ENCODE measurements around the gene STAC3.

The STAC3 gene

DNA sequence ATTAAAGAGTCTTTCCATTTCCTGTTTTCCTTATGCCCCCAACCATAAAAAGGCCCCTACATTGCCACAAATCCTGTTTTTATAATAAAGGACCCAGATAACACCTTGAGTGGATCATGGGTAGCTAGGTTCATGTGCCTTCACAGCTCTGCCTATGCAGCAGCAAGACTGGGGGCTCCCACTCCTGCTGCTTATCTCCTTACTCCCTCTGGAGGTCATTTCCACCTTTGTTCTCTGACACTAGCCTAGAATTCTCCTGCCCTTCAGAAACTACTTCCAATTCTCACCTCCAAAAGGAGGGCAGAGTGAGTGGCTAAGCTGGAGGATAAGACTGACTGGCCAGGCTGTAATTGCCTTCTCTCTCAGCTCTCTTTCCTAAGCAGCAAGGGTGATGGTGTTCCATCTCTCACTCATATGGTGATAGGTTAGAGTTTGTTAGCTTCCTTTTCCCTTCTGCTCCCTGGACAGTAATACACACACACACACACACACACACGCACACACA, 20.0 kb upstream of the STAC3 start (continued):
- TF ChIP-seq, protein P1, sequence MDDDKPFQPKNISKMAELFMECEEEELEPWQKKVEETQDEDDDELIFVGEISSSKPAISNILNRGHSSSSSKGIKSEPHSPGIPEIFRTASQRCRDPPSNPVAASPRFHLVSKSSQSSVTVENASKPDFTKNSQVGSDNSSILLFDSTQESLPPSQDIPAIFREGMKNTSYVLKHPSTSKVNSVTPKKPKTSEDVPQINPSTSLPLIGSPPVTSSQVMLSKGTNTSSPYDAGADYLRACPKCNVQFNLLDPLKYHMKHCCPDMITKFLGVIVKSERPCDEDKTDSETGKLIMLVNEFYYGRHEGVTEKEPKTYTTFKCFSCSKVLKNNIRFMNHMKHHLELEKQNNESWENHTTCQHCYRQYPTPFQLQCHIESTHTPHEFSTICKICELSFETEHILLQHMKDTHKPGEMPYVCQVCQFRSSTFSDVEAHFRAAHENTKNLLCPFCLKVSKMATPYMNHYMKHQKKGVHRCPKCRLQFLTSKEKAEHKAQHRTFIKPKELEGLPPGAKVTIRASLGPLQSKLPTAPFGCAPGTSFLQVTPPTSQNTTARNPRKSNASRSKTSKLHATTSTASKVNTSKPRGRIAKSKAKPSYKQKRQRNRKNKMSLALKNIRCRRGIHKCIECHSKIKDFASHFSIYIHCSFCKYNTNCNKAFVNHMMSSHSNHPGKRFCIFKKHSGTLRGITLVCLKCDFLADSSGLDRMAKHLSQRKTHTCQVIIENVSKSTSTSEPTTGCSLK (tag by site-specific recombination; IDR thresholded peaks at IDR 0.05), result no peak

DNA sequence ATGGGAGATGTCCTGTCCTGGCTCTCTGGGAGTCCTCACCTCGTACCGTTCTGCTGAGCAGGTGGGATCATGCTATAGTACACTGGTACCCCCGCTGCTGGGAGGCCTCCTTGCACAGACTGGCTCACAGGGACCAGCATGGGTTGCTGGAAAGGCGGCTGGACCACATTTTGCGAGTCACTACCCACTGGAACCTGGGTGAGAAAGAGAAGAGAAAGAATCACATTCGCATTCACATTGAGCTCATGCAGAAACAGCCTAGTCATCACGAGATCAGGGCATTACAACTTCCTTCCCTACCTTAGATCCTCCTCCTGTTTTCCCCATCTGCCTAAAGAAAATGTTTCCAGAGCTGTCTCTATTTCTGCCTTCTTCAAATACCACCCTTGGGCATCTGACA, 17.3 kb upstream of the STAC3 start:
- Histone ChIP-seq H3K27ac (ENCODE audit: extremely low read depth, low read depth, low read length) (no peak overlapping the region), H3K9me3 (ENCODE audit: control insufficient read depth, insufficient read depth, low read depth, low read length) (no peaks in the 10 kb centered on the region), H3K36me3 (ENCODE audit: control insufficient read depth in 2 of 2, insufficient read depth in 1 of 2, low read length in 2 of 2) (peaks cover 29 to 72% of the 10 kb centered on the region in 2 experiments), H3K4me1 (ENCODE audit: control insufficient read depth, insufficient read depth, low read length) (no peaks in the 10 kb centered on the region), H3K4me3 (ENCODE audit: low read depth, low read length) (no peak overlapping the region)
- no peak for TF ChIP-seq KLF10 (tag by site-specific recombination; IDR thresholded peaks at IDR 0.05)
- TF ChIP-seq ZNF184 (tag by site-specific recombination; IDR thresholded peaks at IDR 0.05), result no peak
- TF ChIP-seq SP3 (tag by site-specific recombination; IDR thresholded peaks at IDR 0.05), result no peak
- TF ChIP-seq SCRT1 (tag by site-specific recombination; IDR thresholded peaks at IDR 0.05; ENCODE audit: borderline replicate concordance), result no peak
- no peak for TF ChIP-seq ZNF518A (tag by site-specific recombination; conservative IDR thresholded peaks at IDR 0.05; ENCODE audit: low read depth)
- TF ChIP-seq YY2 (tag by site-specific recombination; IDR thresholded peaks at IDR 0.05), result no peak
- TF ChIP-seq ZNF558 (tag by site-specific recombination; IDR thresholded peaks at IDR 0.05), result no peak
- TF ChIP-seq ZNF138 (tag by site-specific recombination; IDR thresholded peaks at IDR 0.05; ENCODE audit: borderline replicate concordance), result no peak
- TF ChIP-seq ZNF629 (tag by site-specific recombination; IDR thresholded peaks at IDR 0.05), result no peak
- TF ChIP-seq ZNF133 (tag by site-specific recombination; IDR thresholded peaks at IDR 0.05), result no peak
- no peak for TF ChIP-seq ZNF530 (tag by site-specific recombination; IDR thresholded peaks at IDR 0.05; ENCODE audit: low read depth)
- TF ChIP-seq FEZF1 (tag by site-specific recombination; IDR thresholded peaks at IDR 0.05), result no peak
- TF ChIP-seq, protein P2, sequence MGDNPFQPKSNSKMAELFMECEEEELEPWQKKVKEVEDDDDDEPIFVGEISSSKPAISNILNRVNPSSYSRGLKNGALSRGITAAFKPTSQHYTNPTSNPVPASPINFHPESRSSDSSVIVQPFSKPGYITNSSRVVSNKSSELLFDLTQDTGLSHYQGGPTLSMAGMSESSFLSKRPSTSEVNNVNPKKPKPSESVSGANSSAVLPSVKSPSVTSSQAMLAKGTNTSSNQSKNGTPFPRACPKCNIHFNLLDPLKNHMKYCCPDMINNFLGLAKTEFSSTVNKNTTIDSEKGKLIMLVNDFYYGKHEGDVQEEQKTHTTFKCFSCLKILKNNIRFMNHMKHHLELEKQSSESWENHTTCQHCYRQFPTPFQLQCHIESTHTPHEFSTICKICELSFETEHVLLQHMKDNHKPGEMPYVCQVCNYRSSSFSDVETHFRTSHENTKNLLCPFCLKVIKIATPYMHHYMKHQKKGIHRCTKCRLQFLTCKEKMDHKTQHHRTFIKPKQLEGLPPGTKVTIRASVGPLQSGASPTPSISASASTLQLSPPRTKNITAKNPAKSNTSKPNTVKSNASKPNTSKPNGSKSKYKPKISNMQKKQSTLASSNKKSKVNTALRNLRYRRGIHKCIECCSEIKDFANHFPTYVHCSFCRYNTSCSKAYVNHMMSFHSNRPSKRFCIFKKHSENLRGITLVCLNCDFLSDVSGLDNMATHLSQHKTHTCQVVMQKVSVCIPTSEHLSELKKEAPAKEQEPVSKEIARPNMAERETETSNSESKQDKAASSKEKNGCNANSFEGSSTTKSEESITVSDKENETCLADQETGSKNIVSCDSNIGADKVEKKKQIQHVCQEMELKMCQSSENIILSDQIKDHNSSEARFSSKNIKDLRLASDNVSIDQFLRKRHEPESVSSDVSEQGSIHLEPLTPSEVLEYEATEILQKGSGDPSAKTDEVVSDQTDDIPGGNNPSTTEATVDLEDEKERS (tag by site-specific recombination; IDR thresholded peaks at IDR 0.05), result no peak
- TF ChIP-seq PBX3 (CRISPR knock-in tag; IDR thresholded peaks at IDR 0.05), result no peak
- TF ChIP-seq, protein P3, sequence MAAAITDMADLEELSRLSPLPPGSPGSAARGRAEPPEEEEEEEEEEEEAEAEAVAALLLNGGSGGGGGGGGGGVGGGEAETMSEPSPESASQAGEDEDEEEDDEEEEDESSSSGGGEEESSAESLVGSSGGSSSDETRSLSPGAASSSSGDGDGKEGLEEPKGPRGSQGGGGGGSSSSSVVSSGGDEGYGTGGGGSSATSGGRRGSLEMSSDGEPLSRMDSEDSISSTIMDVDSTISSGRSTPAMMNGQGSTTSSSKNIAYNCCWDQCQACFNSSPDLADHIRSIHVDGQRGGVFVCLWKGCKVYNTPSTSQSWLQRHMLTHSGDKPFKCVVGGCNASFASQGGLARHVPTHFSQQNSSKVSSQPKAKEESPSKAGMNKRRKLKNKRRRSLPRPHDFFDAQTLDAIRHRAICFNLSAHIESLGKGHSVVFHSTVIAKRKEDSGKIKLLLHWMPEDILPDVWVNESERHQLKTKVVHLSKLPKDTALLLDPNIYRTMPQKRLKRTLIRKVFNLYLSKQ (tag by site-specific recombination; IDR thresholded peaks at IDR 0.05; ENCODE audit: borderline replicate concordance), result no peak
- no peak for TF ChIP-seq KLF17 (tag by site-specific recombination; IDR thresholded peaks at IDR 0.05)
- no peak for TF ChIP-seq SETDB1 (IDR thresholded peaks at IDR 0.05; ENCODE audit: insufficient read length, low read length)
- no peak for TF ChIP-seq ZNF132 (tag by site-specific recombination; IDR thresholded peaks at IDR 0.05; ENCODE audit: borderline replicate concordance)
- ChIA-PET CTCF (interaction anchor here (0.8 kb wide), 1 partner anchor 9 kb away, joined by 3 read pairs; no protein-coding TSS in a partner anchor), POLR2A (interaction anchor here (1.1 kb wide), 1 partner anchor 10 kb away, joined by 3 read pairs; no protein-coding TSS in a partner anchor)

Measured in HEK293 (cell line).